K562 (cell line): ENCODE measurements around the gene IGFALS. TPM values are rescaled to one million over a fixed set of nuclear protein-coding genes. Genes with fewer than 3 reads are reported as not detected.

Experiments
- BMI1 ChIP-seq: fragments of 150-350 bp; IDR thresholded peaks from 2 replicates; pipeline ENCODE4 v1.6.1; 2014; ENCODE audit warnings: low read length
- CCAR2 ChIP-seq: fragments of 200-400 bp; formaldehyde crosslinking; IDR thresholded peaks from 2 replicates; pipeline ENCODE4 v1.6.1; 2017; ENCODE audit warnings: mild to moderate bottlenecking, low read depth, low read length
- ELF2 ChIP-seq: fragments of 250-450 bp; sonication (Bioruptor Pico); IDR thresholded peaks from 2 replicates; pipeline ENCODE4 v1.5.0; 2021; ENCODE audit warnings: mild to moderate bottlenecking
- ESRRA ChIP-seq: fragments of 450-650 bp; IDR thresholded peaks from 2 replicates; pipeline ENCODE4 v1.6.1; 2014; ENCODE audit warnings: low read depth, mild to moderate bottlenecking, moderate library complexity, borderline replicate concordance
- HNRNPUL1 ChIP-seq: fragments of 200-400 bp; formaldehyde crosslinking; IDR thresholded peaks from 2 replicates; pipeline ENCODE4 v1.6.1; 2017; ENCODE audit warnings: low read length
- MEF2A ChIP-seq: IDR thresholded peaks from 2 replicates; pipeline ENCODE4 v1.6.1; 2011; ENCODE audit warnings: low read depth, mild to moderate bottlenecking, low read length, moderate library complexity; ENCODE audit not compliant: control insufficient read depth
- MEIS2 ChIP-seq: fragments of 450-650 bp; IDR thresholded peaks from 2 replicates; pipeline ENCODE4 v1.6.1; 2014; ENCODE audit warnings: mild to moderate bottlenecking; ENCODE audit not compliant: partially characterized antibody
- MYC ChIP-seq, 2 experiments: fragments of 250-450 bp in 1 of 2; sonication (Bioruptor Pico) in 1 of 2; IDR thresholded peaks; 2 replicates each; pipeline versions ENCODE4 v1.5.1 to v1.6.1; 2012 to 2021; ENCODE audit warnings: low read depth in 2 of 2, borderline replicate concordance in 1 of 2, improper control_type of control experiment in 1 of 2, low read length in 1 of 2, mild to moderate bottlenecking in 1 of 2, moderate library complexity in 1 of 2
- NR2F6 ChIP-seq: fragments of 450-650 bp; formaldehyde crosslinking; IDR thresholded peaks from 2 replicates; pipeline ENCODE4 v1.4.0; 2020; ENCODE audit warnings: mild to moderate bottlenecking
- PHF20 ChIP-seq: fragments of 450-650 bp; IDR thresholded peaks from 2 replicates; pipeline ENCODE4 v1.6.1; 2018; ENCODE audit not compliant: partially characterized antibody
- POLR2G ChIP-seq: fragments of 200-400 bp; formaldehyde crosslinking; IDR thresholded peaks from 2 replicates; pipeline ENCODE4 v1.6.1; 2017; ENCODE audit warnings: low read depth, mild to moderate bottlenecking, antibody characterized with exemption, low read length, moderate library complexity
- PTTG1 ChIP-seq: fragments of 450-650 bp; IDR thresholded peaks from 2 replicates; pipeline ENCODE4 v1.6.1; 2016; ENCODE audit warnings: low read depth, mild to moderate bottlenecking, missing genetic modification characterization, missing compliant biosample characterization
- SMAD1 ChIP-seq: fragments of 150-350 bp; IDR thresholded peaks from 2 replicates; pipeline ENCODE4 v1.6.1; 2014; ENCODE audit warnings: low read length, low read depth; ENCODE audit not compliant: partially characterized antibody
- SREBF1 ChIP-seq: fragments of 150-350 bp; IDR thresholded peaks from 2 replicates; pipeline ENCODE4 v1.6.1; 2014; ENCODE audit warnings: antibody characterized with exemption, low read depth, low read length, borderline replicate concordance
- ZNF778 ChIP-seq: fragments of 450-650 bp; formaldehyde crosslinking; IDR thresholded peaks from 2 replicates; pipeline ENCODE4 v1.4.0; 2020; ENCODE audit warnings: mild to moderate bottlenecking, moderate library complexity
- ZSCAN32 ChIP-seq: fragments of 450-650 bp; formaldehyde crosslinking; IDR thresholded peaks from 2 replicates; pipeline ENCODE4 v1.4.0; 2020; ENCODE audit warnings: mild to moderate bottlenecking, moderate library complexity
- polyA plus RNA-seq, 8 experiments: library from polyadenylated mRNA; depleted of rRNA in 4 of 8; stranded (reverse) in 5 of 8; unstranded in 3 of 8; fragments of >200 nt; fragmentation: Nextera tagmentation in 2 of 8; fragmentation: Illumina TruSeq in 1 of 8; extraction: Ambion mirVana in 2 of 8; extraction: Trizol in 1 of 8; gene quantifications; 2 replicates each; pipeline versions ENCODE4 v1.2.1 to v1.2.3, GENCODE V29; 2011 to 2014; ENCODE audit warnings: inconsistent platforms in 1 of 8, missing spikeins in 1 of 8
- total RNA-seq, 7 experiments: library from RNA; depleted of rRNA in 6 of 7; stranded (reverse); fragments of >200 nt in 6 of 7; fragmentation: Illumina TruSeq in 2 of 7; extraction: Trizol in 2 of 7; gene quantifications; 2 replicates each; pipeline versions ENCODE4 v1.2.1 to v1.2.3, GENCODE V29; 2011 to 2021; ENCODE audit warnings: low replicate concordance in 1 of 7
- TF ChIP-seq, protein P1 (sequence below): fragments of 250-450 bp; sonication (Bioruptor Pico); IDR thresholded peaks from 2 replicates; pipeline ENCODE4 v1.5.0; 2022; ENCODE audit warnings: mild to moderate bottlenecking
- TF ChIP-seq, protein P2 (sequence below): IDR thresholded peaks from 3 replicates; pipeline ENCODE4 v1.6.1; 2011; ENCODE audit warnings: borderline replicate concordance, mild to moderate bottlenecking; ENCODE audit not compliant: insufficient read length, insufficient read depth
- TF ChIP-seq, protein P3 (sequence below): fragments of 250-450 bp; sonication (Bioruptor Pico); IDR thresholded peaks from 2 replicates; pipeline ENCODE4 v1.5.0; 2021; ENCODE audit warnings: mild to moderate bottlenecking, borderline replicate concordance

The IGFALS gene
- total and polyA plus RNA-seq, 9 of the 15 experiments (the other 6 are each of a cell fraction or from before 2014, with no cell fraction given): not detected

DNA sequence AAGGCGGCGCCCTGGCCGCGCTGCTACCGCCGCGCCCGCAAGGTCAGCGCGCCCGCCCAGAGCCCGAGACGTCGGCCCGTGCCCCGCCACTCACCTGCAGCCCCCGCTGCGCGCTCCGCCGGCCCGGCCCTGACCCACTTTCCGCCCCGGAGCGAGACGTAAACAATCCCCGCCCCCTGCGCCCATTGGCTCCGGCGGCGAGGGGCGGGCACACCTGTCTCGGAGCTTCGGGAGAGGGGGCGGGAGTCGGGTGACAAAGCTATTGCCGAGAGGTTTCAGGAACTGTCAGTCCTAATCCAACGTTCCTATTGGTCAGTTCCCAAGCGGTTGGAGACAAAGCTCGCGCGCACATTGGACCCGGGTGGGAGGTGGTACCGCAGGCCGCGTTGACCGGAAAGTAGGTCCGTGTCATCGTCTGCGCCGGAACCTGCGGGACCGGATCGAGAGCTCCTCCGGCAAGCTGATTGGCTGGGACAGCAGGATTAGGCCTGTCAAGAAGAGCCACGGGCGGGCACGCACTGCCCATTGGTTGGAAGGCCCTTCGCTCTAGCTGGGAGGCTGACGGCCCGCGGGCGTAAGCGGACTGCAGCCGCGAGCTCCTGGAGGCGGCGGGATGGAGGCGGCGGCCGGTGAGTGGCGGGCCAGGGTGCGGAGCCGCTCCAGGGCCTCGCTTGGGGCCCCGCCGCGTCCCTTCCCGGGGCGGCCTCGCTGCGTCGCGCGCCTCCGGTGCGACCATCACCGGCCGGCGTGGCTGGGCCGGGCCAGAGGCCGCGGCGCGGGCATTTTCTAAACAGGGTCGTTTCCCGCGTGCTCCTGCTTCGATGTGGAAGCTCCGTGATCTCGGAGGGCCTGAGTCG is 10.9 kb downstream of the IGFALS start, which contains the start of the genes NUBP2 and SPSB3 (continued):
- TF ChIP-seq POLR2G (peak; percentile 87), ELF2 (CRISPR knock-in tag) (no peak), MEIS2 (peak; percentile 60), MEF2A (no peak), HNRNPUL1 (no peak), SMAD1 (no peak), CCAR2 (no peak), NR2F6 (no peak), PHF20 (peak; percentile 86), PTTG1 (tag) (no peak), BMI1 (no peak), SREBF1 (no peak), ZSCAN32 (CRISPR knock-in tag) (no peak), ESRRA (peak; percentile 55; the same call in 1 of the 2 replicates), ZNF778 (no peak), MYC (IDR thresholded peaks at IDR 0.05; ENCODE audit: low read depth, low read length) (peak; percentile 63; the same call in 1 of the 2 replicates), MYC (CRISPR knock-in tag; IDR thresholded peaks at IDR 0.05; ENCODE audit: borderline replicate concordance, low read depth) (no peak)
- TF ChIP-seq, protein P1, sequence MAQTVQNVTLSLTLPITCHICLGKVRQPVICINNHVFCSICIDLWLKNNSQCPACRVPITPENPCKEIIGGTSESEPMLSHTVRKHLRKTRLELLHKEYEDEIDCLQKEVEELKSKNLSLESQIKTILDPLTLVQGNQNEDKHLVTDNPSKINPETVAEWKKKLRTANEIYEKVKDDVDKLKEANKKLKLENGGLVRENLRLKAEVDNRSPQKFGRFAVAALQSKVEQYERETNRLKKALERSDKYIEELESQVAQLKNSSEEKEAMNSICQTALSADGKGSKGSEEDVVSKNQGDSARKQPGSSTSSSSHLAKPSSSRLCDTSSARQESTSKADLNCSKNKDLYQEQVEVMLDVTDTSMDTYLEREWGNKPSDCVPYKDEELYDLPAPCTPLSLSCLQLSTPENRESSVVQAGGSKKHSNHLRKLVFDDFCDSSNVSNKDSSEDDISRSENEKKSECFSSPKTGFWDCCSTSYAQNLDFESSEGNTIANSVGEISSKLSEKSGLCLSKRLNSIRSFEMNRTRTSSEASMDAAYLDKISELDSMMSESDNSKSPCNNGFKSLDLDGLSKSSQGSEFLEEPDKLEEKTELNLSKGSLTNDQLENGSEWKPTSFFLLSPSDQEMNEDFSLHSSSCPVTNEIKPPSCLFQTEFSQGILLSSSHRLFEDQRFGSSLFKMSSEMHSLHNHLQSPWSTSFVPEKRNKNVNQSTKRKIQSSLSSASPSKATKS (CRISPR knock-in tag): no peak
- TF ChIP-seq, protein P2, sequence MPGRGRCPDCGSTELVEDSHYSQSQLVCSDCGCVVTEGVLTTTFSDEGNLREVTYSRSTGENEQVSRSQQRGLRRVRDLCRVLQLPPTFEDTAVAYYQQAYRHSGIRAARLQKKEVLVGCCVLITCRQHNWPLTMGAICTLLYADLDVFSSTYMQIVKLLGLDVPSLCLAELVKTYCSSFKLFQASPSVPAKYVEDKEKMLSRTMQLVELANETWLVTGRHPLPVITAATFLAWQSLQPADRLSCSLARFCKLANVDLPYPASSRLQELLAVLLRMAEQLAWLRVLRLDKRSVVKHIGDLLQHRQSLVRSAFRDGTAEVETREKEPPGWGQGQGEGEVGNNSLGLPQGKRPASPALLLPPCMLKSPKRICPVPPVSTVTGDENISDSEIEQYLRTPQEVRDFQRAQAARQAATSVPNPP: no peak
- TF ChIP-seq, protein P3, sequence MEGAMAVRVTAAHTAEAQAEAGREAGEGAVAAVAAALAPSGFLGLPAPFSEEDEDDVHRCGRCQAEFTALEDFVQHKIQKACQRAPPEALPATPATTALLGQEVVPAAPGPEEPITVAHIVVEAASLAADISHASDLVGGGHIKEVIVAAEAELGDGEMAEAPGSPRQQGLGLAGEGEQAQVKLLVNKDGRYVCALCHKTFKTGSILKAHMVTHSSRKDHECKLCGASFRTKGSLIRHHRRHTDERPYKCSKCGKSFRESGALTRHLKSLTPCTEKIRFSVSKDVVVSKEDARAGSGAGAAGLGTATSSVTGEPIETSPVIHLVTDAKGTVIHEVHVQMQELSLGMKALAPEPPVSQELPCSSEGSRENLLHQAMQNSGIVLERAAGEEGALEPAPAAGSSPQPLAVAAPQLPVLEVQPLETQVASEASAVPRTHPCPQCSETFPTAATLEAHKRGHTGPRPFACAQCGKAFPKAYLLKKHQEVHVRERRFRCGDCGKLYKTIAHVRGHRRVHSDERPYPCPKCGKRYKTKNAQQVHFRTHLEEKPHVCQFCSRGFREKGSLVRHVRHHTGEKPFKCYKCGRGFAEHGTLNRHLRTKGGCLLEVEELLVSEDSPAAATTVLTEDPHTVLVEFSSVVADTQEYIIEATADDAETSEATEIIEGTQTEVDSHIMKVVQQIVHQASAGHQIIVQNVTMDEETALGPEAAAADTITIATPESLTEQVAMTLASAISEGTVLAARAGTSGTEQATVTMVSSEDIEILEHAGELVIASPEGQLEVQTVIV (CRISPR knock-in tag): no peak
